K562 (cell line): ENCODE results near the gene PPP3CA.

Experiments
- NFIC ChIP-seq: fragments of 450-650 bp; IDR thresholded peaks from 2 replicates; pipeline ENCODE4 v1.6.1; 2017; ENCODE audit warnings: mild to moderate bottlenecking, inconsistent platforms
- RNF219 ChIP-seq: fragments of 250-450 bp; sonication (Bioruptor Pico); IDR thresholded peaks from 2 replicates; pipeline ENCODE4 v1.5.0; 2022; ENCODE audit warnings: mild to moderate bottlenecking
- ZHX1 ChIP-seq: fragments of 150-350 bp; conservative IDR thresholded peaks from 2 replicates; pipeline ENCODE4 v1.6.1; 2014; ENCODE audit warnings: low read length
- ZNF277 ChIP-seq: fragments of 250-450 bp; sonication (Bioruptor Pico); IDR thresholded peaks from 2 replicates; pipeline ENCODE4 v1.8.0; 2022; ENCODE audit warnings: inconsistent platforms, mild to moderate bottlenecking, moderate library complexity, borderline replicate concordance

GRCh38 chr4:101238706-101239105 lies 108.6 kb downstream of the PPP3CA start:
- TF ChIP-seq ZNF277 (CRISPR knock-in tag) (no peak), NFIC (no peak), RNF219 (CRISPR knock-in tag) (no peak), ZHX1 (no peak)
